ENCODE measurements around the gene LMLN.

- no peak for TF ChIP-seq SUZ12 (IDR thresholded peaks at IDR 0.05; ENCODE audit: extremely low read depth, insufficient read depth, insufficient read length)
- TF ChIP-seq YY1 (IDR thresholded peaks at IDR 0.05; ENCODE audit: insufficient read depth, insufficient read length): no peak
- TF ChIP-seq ZNF274 (IDR thresholded peaks at IDR 0.05; ENCODE audit: low read depth, low read length): no peak
Observed at GRCh38 chr3:198051836-198052235, 91.8 kb downstream of the LMLN start.
